BLaER1 (cell line): ENCODE data around the gene SKIL.

Experiments used
- H3K27ac ChIP-seq: shearing (Covaris generic); formaldehyde crosslinking; 2 replicates; pipeline ENCODE4 v1.8.1; 2022
- H3K27me3 ChIP-seq: shearing (Covaris generic); formaldehyde crosslinking; 2 replicates; pipeline ENCODE4 v1.8.1; 2022
- H3K36me3 ChIP-seq: shearing (Covaris generic); formaldehyde crosslinking; 2 replicates; pipeline ENCODE4 v1.8.1; 2022
- H3K4me1 ChIP-seq: shearing (Covaris generic); formaldehyde crosslinking; 2 replicates; pipeline ENCODE4 v1.8.1; 2022
- H3K4me2 ChIP-seq: shearing (Covaris generic); formaldehyde crosslinking; 2 replicates; pipeline ENCODE4 v1.8.1; 2022
- H3K4me3 ChIP-seq: shearing (Covaris generic); formaldehyde crosslinking; 2 replicates; pipeline ENCODE4 v1.8.1; 2022
- H3K9ac ChIP-seq: shearing (Covaris generic); formaldehyde crosslinking; 2 replicates; pipeline ENCODE4 v1.8.1; 2022
- H3K9me3 ChIP-seq: shearing (Covaris generic); formaldehyde crosslinking; 2 replicates; pipeline ENCODE4 v1.8.1; 2022
- H4K20me1 ChIP-seq: shearing (Covaris generic); formaldehyde crosslinking; 2 replicates; pipeline ENCODE4 v1.8.1; 2022
- Cebpa-rat ChIP-seq: shearing (Covaris generic); IDR thresholded peaks from 2 replicates; pipeline ENCODE4 v1.8.1; 2022

Gene SKIL

GRCh38 chr3:170357176-170358041, at the start of gene SKIL:
SKIL (plus strand) TSS chr3:170357715; CDS start chr3:170360332, 2,617 bp downstream.
- Histone ChIP-seq H3K4me3 (peak within 1 kb of the TSS; percentile 92), H3K4me2 (peak within 1 kb of the TSS; percentile 93), H3K27ac (peak within 1 kb of the TSS; percentile 99), H3K27me3 (no peaks in the 10 kb centered on the region), H3K9me3 (peaks cover 3% of the 10 kb centered on the region; the same call in 1 of the 2 replicates), H3K9ac (peak within 1 kb of the TSS; percentile 96), H3K4me1 (peaks cover 75% of the 10 kb centered on the region), H3K36me3 (peaks cover 24% of the 10 kb centered on the region), H4K20me1 (peaks cover 35% of the 10 kb centered on the region; the same call in 1 of the 2 replicates)
- TF ChIP-seq Cebpa-rat = no peak

GRCh38 chr3:170309046-170309445, 48.5 kb upstream of the SKIL start:
- Histone ChIP-seq H3K4me1 (no peaks in the 10 kb centered on the region), H3K4me3 (no peak overlapping the region), H3K9me3 (no peaks in the 10 kb centered on the region), H3K27me3 (no peaks in the 10 kb centered on the region), H3K36me3 (no peaks in the 10 kb centered on the region), H4K20me1 (no peaks in the 10 kb centered on the region), H3K9ac (no peak overlapping the region), H3K4me2 (no peak overlapping the region), H3K27ac (no peak overlapping the region)
- no peak for TF ChIP-seq Cebpa-rat

- Histone ChIP-seq H3K36me3 (no peaks in the 10 kb centered on the region), H4K20me1 (no peaks in the 10 kb centered on the region), H3K4me2 (no peak overlapping the region), H3K9ac (no peak overlapping the region), H3K4me1 (peaks cover 17% of the 10 kb centered on the region), H3K27ac (no peak overlapping the region), H3K9me3 (peaks cover 12% of the 10 kb centered on the region), H3K4me3 (no peak overlapping the region), H3K27me3 (no peaks in the 10 kb centered on the region)
- no peak for TF ChIP-seq Cebpa-rat
Measured at GRCh38 chr3:170317954-170318353, 39.6 kb upstream of the SKIL start.

GRCh38 chr3:170320461-170321121, 36.9 kb upstream of the SKIL start:
- peaks cover 17% of the 10 kb centered on the region for H3K4me1 ChIP-seq
- no peak overlapping the region for H3K9ac ChIP-seq
- no peaks in the 10 kb centered on the region for H3K27me3 ChIP-seq
- H3K9me3 ChIP-seq = peaks cover 12% of the 10 kb centered on the region
- no peak for TF ChIP-seq Cebpa-rat
- H3K36me3 ChIP-seq = no peaks in the 10 kb centered on the region
- H4K20me1 ChIP-seq = no peaks in the 10 kb centered on the region
- H3K4me3 ChIP-seq = no peak overlapping the region
- H3K4me2 ChIP-seq = no peak overlapping the region
- no peak overlapping the region for H3K27ac ChIP-seq

- no peak overlapping the region for H3K9ac ChIP-seq
- 0 out of 2 replicates have a peak overlapping the region, but pooled peaks have one; percentile 6 for H3K27ac ChIP-seq
- no peak overlapping the region for H3K4me3 ChIP-seq
- H3K9me3 ChIP-seq = peaks cover 12% of the 10 kb centered on the region
- no peaks in the 10 kb centered on the region for H3K27me3 ChIP-seq
- H3K4me2 ChIP-seq = peak overlapping the region; percentile 49
- no peak for TF ChIP-seq Cebpa-rat
- H4K20me1 ChIP-seq = no peaks in the 10 kb centered on the region
- H3K36me3 ChIP-seq = no peaks in the 10 kb centered on the region
- peaks cover 17% of the 10 kb centered on the region for H3K4me1 ChIP-seq
Measured at GRCh38 chr3:170321321-170322034, 36.0 kb upstream of the SKIL start.

GRCh38 chr3:170322566-170323269, 34.8 kb upstream of the SKIL start:
- Histone ChIP-seq H3K4me2 (no peak overlapping the region), H3K9me3 (peaks cover 21% of the 10 kb centered on the region), H3K36me3 (no peaks in the 10 kb centered on the region), H4K20me1 (no peaks in the 10 kb centered on the region), H3K27me3 (no peaks in the 10 kb centered on the region), H3K9ac (no peak overlapping the region), H3K4me1 (peaks cover 9% of the 10 kb centered on the region), H3K4me3 (no peak overlapping the region), H3K27ac (no peak overlapping the region)
- no peak for TF ChIP-seq Cebpa-rat

GRCh38 chr3:170323331-170323730, 34.2 kb upstream of the SKIL start:
- H3K36me3 ChIP-seq = no peaks in the 10 kb centered on the region
- H3K9ac ChIP-seq = no peak overlapping the region
- H3K27me3 ChIP-seq = no peaks in the 10 kb centered on the region
- H4K20me1 ChIP-seq = no peaks in the 10 kb centered on the region
- peaks cover 9% of the 10 kb centered on the region for H3K4me1 ChIP-seq
- H3K4me3 ChIP-seq = no peak overlapping the region
- TF ChIP-seq Cebpa-rat = no peak
- H3K4me2 ChIP-seq = no peak overlapping the region
- H3K9me3 ChIP-seq = peaks cover 27% of the 10 kb centered on the region
- no peak overlapping the region for H3K27ac ChIP-seq

GRCh38 chr3:170324962-170325361, 32.6 kb upstream of the SKIL start:
- H3K4me2 ChIP-seq = no peak overlapping the region
- no peak overlapping the region for H3K9ac ChIP-seq
- no peak for TF ChIP-seq Cebpa-rat
- peaks cover 19% of the 10 kb centered on the region for H3K9me3 ChIP-seq
- H3K27me3 ChIP-seq = no peaks in the 10 kb centered on the region
- H3K36me3 ChIP-seq = no peaks in the 10 kb centered on the region
- H3K27ac ChIP-seq = no peak overlapping the region
- H3K4me3 ChIP-seq = no peak overlapping the region
- H3K4me1 ChIP-seq = peaks cover 9% of the 10 kb centered on the region
- no peaks in the 10 kb centered on the region for H4K20me1 ChIP-seq
